Calu3 (cell line): ENCODE data around the gene IL18. TPM values are rescaled to one million over a fixed set of nuclear protein-coding genes. Genes with fewer than 3 reads are reported as not detected.
"Not testable (repeated sequence)": the region's sequence is repeated elsewhere in the genome, so short reads cannot be mapped to it uniquely, and the experiment has no call there.

Source experiments
- BruUV-seq: library from RNA; stranded (reverse); fragments of 400-500 nt; replicated peaks from 2 replicates; lab custom pipeline; 2021; lab: Mats Ljungman, UMichigan
- CTCF ChIA-PET: fragments of 300-600 bp; sonication (Branson Sonifier 250); formaldehyde crosslinking; loops from one replicate; lab custom pipeline; 2022; ENCODE audit warnings: antibody characterized with exemption; lab: Charles Lee
- DNase-seq: peaks from one replicate; pipeline ENCODE4 v3.0.0; 2022
- H3K27ac Mint-ChIP-seq: one replicate; pipeline ENCODE4 v1.8.0; 2022; ENCODE audit warnings: mixed read lengths; ENCODE audit not compliant: unreplicated experiment
- H3K27me3 Mint-ChIP-seq: one replicate; pipeline ENCODE4 v1.8.0; 2022; ENCODE audit warnings: mixed read lengths; ENCODE audit not compliant: unreplicated experiment
- H3K36me3 Mint-ChIP-seq: one replicate; pipeline ENCODE4 v1.8.0; 2022; ENCODE audit warnings: mild to moderate bottlenecking, moderate library complexity, mixed read lengths; ENCODE audit not compliant: insufficient read depth, unreplicated experiment
- H3K4me1 Mint-ChIP-seq: one replicate; pipeline ENCODE4 v1.8.0; 2022; ENCODE audit warnings: mild to moderate bottlenecking, low read depth, mixed read lengths; ENCODE audit not compliant: unreplicated experiment
- H3K4me3 Mint-ChIP-seq: one replicate; pipeline ENCODE4 v1.8.0; 2022; ENCODE audit warnings: mild to moderate bottlenecking, low read depth, moderate library complexity, mixed read lengths; ENCODE audit not compliant: unreplicated experiment
- H3K9me3 Mint-ChIP-seq: one replicate; pipeline ENCODE4 v1.8.0; 2022; ENCODE audit warnings: low read depth, mixed read lengths; ENCODE audit not compliant: unreplicated experiment
- CTCF ChIP-seq: fragments of 200-600 bp; IDR thresholded peaks from one replicate; pipeline ENCODE4 v1.8.0; 2022; ENCODE audit warnings: antibody characterized with exemption; ENCODE audit not compliant: unreplicated experiment
- intact Hi-C: fragments of 100-400 bp; cut with micrococcal nuclease; formaldehyde crosslinking; loops from one replicate; pipeline ENCODE4 v1.10.0; 2022; ENCODE audit not compliant: unreplicated experiment
- total RNA-seq: library from RNA; stranded (reverse); gene quantifications from 2 replicates; pipeline ENCODE4 v1.2.3, GENCODE V29; 2022

IL18 gene
- total RNA-seq, 1 experiment from 2014 or later = 121 TPM

- Mint-ChIP-seq H3K27me3 (no peaks in the 10 kb centered on the region), H3K27ac (no peak overlapping the region), H3K36me3 (no peaks in the 10 kb centered on the region), H3K9me3 (no peaks in the 10 kb centered on the region), H3K4me1 (peaks cover 8% of the 10 kb centered on the region), H3K4me3 (no peak overlapping the region)
- TF ChIP-seq CTCF = no peak
- BruUV-seq = no TSS peak
- DNase-seq = no peak
- intact Hi-C loops = no loop called here
- CTCF ChIA-PET = interaction anchor here (0.6 kb wide), 1 partner anchor 146 kb away, joined by 3 read pairs; no protein-coding TSS in a partner anchor
Observed at GRCh38 chr11:112195951-112196351, 32.1 kb upstream of the IL18 start.

- H3K4me1 Mint-ChIP-seq, H3K4me3 Mint-ChIP-seq, BruUV-seq, H3K27ac Mint-ChIP-seq, H3K27me3 Mint-ChIP-seq, H3K9me3 Mint-ChIP-seq, intact Hi-C loops, DNase-seq, H3K36me3 Mint-ChIP-seq: not testable (repeated sequence)
- CTCF ChIA-PET = interaction anchor here (0.7 kb wide), 1 partner anchor 426 kb away, joined by 4 read pairs; no protein-coding TSS in a partner anchor
Observed at GRCh38 chr11:112195113-112195512, 31.2 kb upstream of the IL18 start.

GRCh38 chr11:112186304-112186703 lies 22.4 kb upstream of the IL18 start:
- no peak overlapping the region for H3K27ac Mint-ChIP-seq
- DNase-seq = no peak
- H3K9me3 Mint-ChIP-seq = no peaks in the 10 kb centered on the region
- H3K36me3 Mint-ChIP-seq = no peaks in the 10 kb centered on the region
- H3K4me1 Mint-ChIP-seq = no peaks in the 10 kb centered on the region
- CTCF ChIA-PET = no interaction called here
- no peaks in the 10 kb centered on the region for H3K27me3 Mint-ChIP-seq
- no peak for TF ChIP-seq CTCF
- intact Hi-C loops = no loop called here
- no peak overlapping the region for H3K4me3 Mint-ChIP-seq
- no TSS peak for BruUV-seq

- no peaks in the 10 kb centered on the region for H3K4me1 Mint-ChIP-seq
- no peak overlapping the region for H3K27ac Mint-ChIP-seq
- CTCF ChIA-PET = no interaction called here
- TF ChIP-seq CTCF = no peak
- H3K9me3 Mint-ChIP-seq = no peaks in the 10 kb centered on the region
- no peaks in the 10 kb centered on the region for H3K36me3 Mint-ChIP-seq
- H3K4me3 Mint-ChIP-seq = no peak overlapping the region
- H3K27me3 Mint-ChIP-seq = no peaks in the 10 kb centered on the region
- no TSS peak for BruUV-seq
- intact Hi-C loops = no loop called here
- DNase-seq = no peak
Observed at GRCh38 chr11:112185883-112186282, 22.0 kb upstream of the IL18 start.

GRCh38 chr11:112182867-112183266 lies 19.0 kb upstream of the IL18 start:
- intact Hi-C loops = no loop called here
- TF ChIP-seq CTCF = no peak
- Mint-ChIP-seq H3K36me3 (no peaks in the 10 kb centered on the region), H3K4me3 (no peak overlapping the region), H3K27me3 (no peaks in the 10 kb centered on the region), H3K27ac (no peak overlapping the region), H3K4me1 (peaks cover 13% of the 10 kb centered on the region), H3K9me3 (no peaks in the 10 kb centered on the region)
- DNase-seq = no peak
- BruUV-seq = no TSS peak
- CTCF ChIA-PET = no interaction called here
